NB4 (cell line): ENCODE data around the gene MESP1.
A peak's percentile ranks its signal among the peaks of the same experiment; 100 is the strongest.

ENCODE experiments used
- DNase-seq: peaks from one replicate; pipeline ENCODE4 v3.0.0; 2010; ENCODE audit warnings: low read depth
- H3K4me3 ChIP-seq: one replicate; pipeline ENCODE4 v1.5.1; 2011; ENCODE audit warnings: mild to moderate bottlenecking, low read depth, low read length, moderate library complexity
- CTCF ChIP-seq: IDR thresholded peaks from one replicate; pipeline ENCODE4 v1.5.1; 2012; ENCODE audit warnings: low read depth, low read length
- MYC ChIP-seq: IDR thresholded peaks from 2 replicates; pipeline ENCODE4 v1.6.1; 2011; ENCODE audit warnings: low read depth, low read length
- POLR2A ChIP-seq: IDR thresholded peaks from 2 replicates; pipeline ENCODE4 v1.6.1; 2011; ENCODE audit warnings: mild to moderate bottlenecking; ENCODE audit not compliant: insufficient read length; ENCODE audit errors: extremely low read depth
- TF ChIP-seq, protein P1 (sequence below): IDR thresholded peaks from 2 replicates; pipeline ENCODE4 v1.6.1; 2011; ENCODE audit warnings: low read depth, low read length

The MESP1 gene

DNA sequence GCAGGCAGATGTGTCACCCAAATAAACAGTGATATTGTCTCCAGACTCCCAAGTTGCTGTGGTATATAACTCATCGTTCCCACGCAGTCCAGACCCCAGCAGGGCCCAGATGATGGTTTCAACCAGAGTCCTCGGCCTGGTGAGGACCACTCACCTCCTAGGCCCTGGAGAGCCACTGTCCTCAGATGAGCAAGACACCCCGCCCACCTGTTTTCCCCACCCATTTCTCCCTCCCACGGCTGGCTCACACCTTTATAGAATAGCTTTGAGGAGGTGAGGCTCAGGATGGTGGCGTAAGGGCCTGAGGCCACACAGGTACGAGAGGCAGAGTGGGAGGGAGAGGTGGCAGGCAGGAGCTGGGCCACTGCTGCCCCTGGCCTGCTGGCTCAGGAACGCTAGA, 7.5 kb downstream of the MESP1 start:
- no peak for TF ChIP-seq POLR2A
- TF ChIP-seq MYC, result no peak
- TF ChIP-seq, protein P1, sequence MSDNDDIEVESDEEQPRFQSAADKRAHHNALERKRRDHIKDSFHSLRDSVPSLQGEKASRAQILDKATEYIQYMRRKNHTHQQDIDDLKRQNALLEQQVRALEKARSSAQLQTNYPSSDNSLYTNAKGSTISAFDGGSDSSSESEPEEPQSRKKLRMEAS, result no peak
- no peak for TF ChIP-seq CTCF
- no peak overlapping the region for H3K4me3 ChIP-seq
- no peak for DNase-seq

DNA sequence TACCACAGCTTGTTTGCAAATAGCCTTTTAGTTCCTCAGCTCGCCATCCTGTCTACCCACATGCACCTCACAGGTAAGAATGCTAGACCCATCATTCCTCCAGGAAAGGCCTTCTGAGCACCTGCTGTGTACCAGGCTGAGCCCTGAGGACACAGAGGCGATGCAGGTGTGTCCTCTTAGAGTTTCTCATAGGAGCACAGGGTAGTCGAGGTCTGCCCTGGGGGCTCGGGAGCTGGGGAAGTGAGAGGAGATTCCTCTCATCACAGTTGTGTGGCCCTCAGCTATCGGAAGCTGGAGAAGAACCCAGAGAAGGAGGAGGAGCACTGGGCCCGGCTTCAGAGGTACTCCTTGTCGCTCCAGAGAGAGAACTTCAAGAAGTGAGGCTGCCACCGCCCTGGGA, 8.0 kb downstream of the MESP1 start:
- no peak for TF ChIP-seq MYC
- TF ChIP-seq, protein P1, result no peak
- no peak for TF ChIP-seq CTCF
- TF ChIP-seq POLR2A, result no peak
- no peak for DNase-seq
- H3K4me3 ChIP-seq, result no peak overlapping the region

DNA sequence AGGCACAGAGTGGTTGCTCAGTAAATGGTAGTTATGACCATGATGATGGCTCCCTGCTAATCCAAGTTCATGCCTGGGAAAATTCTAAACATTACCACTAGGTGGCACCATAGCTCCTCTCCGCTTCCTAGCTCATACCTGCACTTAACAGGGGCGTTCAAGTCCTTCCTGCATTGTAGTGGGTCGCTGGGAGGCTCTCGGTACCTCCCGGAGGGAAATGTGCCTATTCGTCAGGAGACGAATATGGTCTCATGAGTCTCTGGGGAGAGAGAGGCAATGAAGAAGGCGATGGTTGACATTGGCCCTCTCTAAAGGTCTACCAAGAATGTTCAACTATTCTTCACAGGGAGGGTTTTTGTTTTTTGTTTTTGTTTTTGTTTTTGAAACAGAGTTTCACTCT, 10.9 kb downstream of the MESP1 start:
- peak; percentile 72 for TF ChIP-seq CTCF
- TF ChIP-seq MYC, result no peak
- TF ChIP-seq POLR2A, result no peak
- TF ChIP-seq, protein P1, result no peak
- H3K4me3 ChIP-seq, result no peak overlapping the region
- peak; percentile 85 for DNase-seq

- no peak overlapping the region for H3K4me3 ChIP-seq
- TF ChIP-seq, protein P1, result no peak
- TF ChIP-seq MYC (no peak), POLR2A (no peak), CTCF (no peak)
- DNase-seq, result no peak
Observed at GRCh38 chr15:89735773-89736172, 15.3 kb downstream of the MESP1 start.

GRCh38 chr15:89732451-89733172, 18.4 kb downstream of the MESP1 start:
- H3K4me3 ChIP-seq, result no peak overlapping the region
- DNase-seq, result no peak
- TF ChIP-seq POLR2A (no peak), MYC (no peak), CTCF (peak; percentile 2)
- TF ChIP-seq, protein P1, result no peak

DNA sequence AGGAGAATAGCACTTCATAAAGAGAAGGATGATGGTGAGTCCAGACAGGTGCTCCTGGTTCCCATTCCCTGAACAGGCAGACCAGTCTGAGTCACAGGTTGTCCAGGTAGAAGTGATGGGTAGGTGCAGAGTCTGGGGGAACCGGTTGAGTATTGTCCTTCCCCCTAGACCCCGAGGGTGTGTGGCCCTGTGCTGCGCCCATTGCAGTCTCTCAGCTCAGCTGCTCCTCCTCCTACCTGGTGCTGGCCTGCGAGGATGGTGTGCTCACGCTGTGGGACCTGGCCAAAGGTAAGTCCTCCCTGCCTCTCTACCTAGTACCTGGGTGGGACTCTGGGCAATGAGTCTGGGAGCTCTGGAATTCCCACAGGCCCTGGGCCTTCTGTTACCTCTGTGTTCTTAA, 19.8 kb downstream of the MESP1 start:
- H3K4me3 ChIP-seq, result no peak overlapping the region
- TF ChIP-seq, protein P1, result no peak
- TF ChIP-seq CTCF (no peak), MYC (no peak), POLR2A (no peak)
- no peak for DNase-seq
